M059J (cell line): ENCODE results near the gene RPS6KA4. TPM values are rescaled to one million over a fixed set of nuclear protein-coding genes. Genes with fewer than 3 reads are reported as not detected.

Source experiments
- DNase-seq: peaks from one replicate; pipeline ENCODE4 v3.0.0-alpha.2; 2012; ENCODE audit warnings: low read depth
- total RNA-seq: library from RNA; depleted of rRNA; stranded (reverse); fragments of >200 nt; shearing (Covaris generic); gene quantifications from 2 replicates; pipeline ENCODE4 v1.2.3, GENCODE V29; 2014; rRNA removed

RPS6KA4 gene
- total RNA-seq, 1 experiment from 2014 or later: 41.8 TPM

- no peak for DNase-seq
These were observed 60.4 kb downstream of the RPS6KA4 start for GRCh38 chr11:64419257-64419790.

GRCh38 chr11:64419818-64420485, 61.0 kb downstream of the RPS6KA4 start:
- DNase-seq: peak; percentile 63

Other genes starting within 250 kb of the RPS6KA4 start
- gene MACROD1, start 193.0 kb upstream of the RPS6KA4 start, total RNA-seq: 3.8 and 10.3 TPM in 2 replicates
- 244 and 310 TPM in 2 replicates for gene STIP1, start 173.0 kb upstream of the RPS6KA4 start, total RNA-seq
- gene FERMT3, start 152.4 kb upstream of the RPS6KA4 start, total RNA-seq: 0.20 TPM in 1 of 2 replicates, not detected in the other
- 55.9 and 59.8 TPM in 2 replicates for gene TRPT1, start 133.0 kb upstream of the RPS6KA4 start, total RNA-seq
- 74.7 and 79.3 TPM in 2 replicates for gene NUDT22, start 132.9 kb upstream of the RPS6KA4 start, total RNA-seq
- gene DNAJC4, start 128.6 kb upstream of the RPS6KA4 start, total RNA-seq: 20.6 and 23.7 TPM in 2 replicates
- gene VEGFB, start 124.6 kb upstream of the RPS6KA4 start, total RNA-seq: 29.8 and 36.1 TPM in 2 replicates
- 100 and 104 TPM in 2 replicates for gene FKBP2, start 118.1 kb upstream of the RPS6KA4 start, total RNA-seq
- gene PPP1R14B, start 112.2 kb upstream of the RPS6KA4 start, total RNA-seq: 248 and 263 TPM in 2 replicates
- 24.0 and 42.3 TPM in 2 replicates for gene PLCB3, start 107.6 kb upstream of the RPS6KA4 start, total RNA-seq
- 148 and 163 TPM in 2 replicates for gene BAD, start 74.5 kb upstream of the RPS6KA4 start, total RNA-seq
- 32.7 and 39.5 TPM in 2 replicates for gene GPR137, start 73.3 kb upstream of the RPS6KA4 start, total RNA-seq
- gene KCNK4, start 67.9 kb upstream of the RPS6KA4 start, total RNA-seq: 0.10 TPM in 1 of 2 replicates, not detected in the other
- not detected in 2 replicates for gene CATSPERZ, start 58.8 kb upstream of the RPS6KA4 start, total RNA-seq
- 15.5 and 35.2 TPM in 2 replicates for gene ESRRA, start 53.6 kb upstream of the RPS6KA4 start, total RNA-seq
- gene TRMT112, start 41.6 kb upstream of the RPS6KA4 start, total RNA-seq: 378 and 452 TPM in 2 replicates
- gene PRDX5, start 41.0 kb upstream of the RPS6KA4 start, total RNA-seq: 229 and 260 TPM in 2 replicates
- gene CCDC88B, start 19.0 kb upstream of the RPS6KA4 start, total RNA-seq: 0.07 and 3.9 TPM in 2 replicates
- gene SLC22A11, start 196.8 kb downstream of the RPS6KA4 start, total RNA-seq: not detected in 2 replicates
- gene SLC22A12, start 232.1 kb downstream of the RPS6KA4 start, total RNA-seq: not detected in 2 replicates